ENCODE measurements around the gene GAPVD1. TPM values are rescaled to one million over a fixed set of nuclear protein-coding genes. Genes with fewer than 3 reads are reported as not detected.

GAPVD1 gene
- total and polyA plus RNA-seq, 2 of the 13 experiments (the other 11 are each of a cell fraction or from before 2014, with no cell fraction given): 11.1 to 33.2 TPM

DNA sequence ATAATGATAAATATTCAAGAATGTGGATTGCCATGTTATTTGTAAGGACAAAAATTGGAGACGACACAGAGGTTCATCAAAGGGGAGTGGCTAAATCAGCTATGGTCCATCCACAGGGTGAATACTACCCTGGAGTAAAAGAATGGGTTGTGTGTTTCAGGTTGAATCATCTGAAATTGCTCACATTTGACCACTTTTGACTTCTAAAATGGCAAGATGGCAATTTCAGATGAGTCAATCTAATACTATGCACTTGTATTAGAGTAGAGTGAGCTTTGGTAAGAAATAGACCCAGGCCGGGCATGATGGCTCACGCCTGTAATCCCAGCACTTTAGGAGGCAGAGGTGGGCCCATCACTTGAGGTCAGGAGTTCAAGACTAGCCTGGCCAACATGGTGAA, 131.8 kb downstream of the GAPVD1 start:
- H3K9me3 ChIP-seq (ENCODE audit: low read length): no peaks in the 10 kb centered on the region
- CTCF ChIA-PET (ENCODE audit: low intra/inter-chr PET ratio, low total read pairs): no interaction called here
- intact Hi-C loops (cut with micrococcal nuclease; ENCODE audit: unreplicated experiment): no loop called here
- no peak for TF ChIP-seq HOXA5 (CRISPR knock-in tag; IDR thresholded peaks at IDR 0.05)
- TF ChIP-seq ZNF460 (CRISPR knock-in tag; IDR thresholded peaks at IDR 0.05; ENCODE audit: borderline replicate concordance): no peak
- no peak for TF ChIP-seq RNF2 (conservative IDR thresholded peaks at IDR 0.05; ENCODE audit: low read depth)
- TF ChIP-seq, protein P1, sequence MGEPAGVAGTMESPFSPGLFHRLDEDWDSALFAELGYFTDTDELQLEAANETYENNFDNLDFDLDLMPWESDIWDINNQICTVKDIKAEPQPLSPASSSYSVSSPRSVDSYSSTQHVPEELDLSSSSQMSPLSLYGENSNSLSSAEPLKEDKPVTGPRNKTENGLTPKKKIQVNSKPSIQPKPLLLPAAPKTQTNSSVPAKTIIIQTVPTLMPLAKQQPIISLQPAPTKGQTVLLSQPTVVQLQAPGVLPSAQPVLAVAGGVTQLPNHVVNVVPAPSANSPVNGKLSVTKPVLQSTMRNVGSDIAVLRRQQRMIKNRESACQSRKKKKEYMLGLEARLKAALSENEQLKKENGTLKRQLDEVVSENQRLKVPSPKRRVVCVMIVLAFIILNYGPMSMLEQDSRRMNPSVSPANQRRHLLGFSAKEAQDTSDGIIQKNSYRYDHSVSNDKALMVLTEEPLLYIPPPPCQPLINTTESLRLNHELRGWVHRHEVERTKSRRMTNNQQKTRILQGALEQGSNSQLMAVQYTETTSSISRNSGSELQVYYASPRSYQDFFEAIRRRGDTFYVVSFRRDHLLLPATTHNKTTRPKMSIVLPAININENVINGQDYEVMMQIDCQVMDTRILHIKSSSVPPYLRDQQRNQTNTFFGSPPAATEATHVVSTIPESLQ (CRISPR knock-in tag; conservative IDR thresholded peaks at IDR 0.05): no peak
- TF ChIP-seq RORA (CRISPR knock-in tag; IDR thresholded peaks at IDR 0.05): no peak
- TF ChIP-seq ZNF44 (CRISPR knock-in tag; IDR thresholded peaks at IDR 0.05): no peak
- no peak for TF ChIP-seq ZNF746 (CRISPR knock-in tag; IDR thresholded peaks at IDR 0.05)
- no peak for TF ChIP-seq MXI1 (IDR thresholded peaks at IDR 0.05; ENCODE audit: borderline replicate concordance, low read depth, low read length)
- TF ChIP-seq SMAD1 (CRISPR knock-in tag; IDR thresholded peaks at IDR 0.05; ENCODE audit: borderline replicate concordance, low read depth): no peak
- TF ChIP-seq, protein P2, sequence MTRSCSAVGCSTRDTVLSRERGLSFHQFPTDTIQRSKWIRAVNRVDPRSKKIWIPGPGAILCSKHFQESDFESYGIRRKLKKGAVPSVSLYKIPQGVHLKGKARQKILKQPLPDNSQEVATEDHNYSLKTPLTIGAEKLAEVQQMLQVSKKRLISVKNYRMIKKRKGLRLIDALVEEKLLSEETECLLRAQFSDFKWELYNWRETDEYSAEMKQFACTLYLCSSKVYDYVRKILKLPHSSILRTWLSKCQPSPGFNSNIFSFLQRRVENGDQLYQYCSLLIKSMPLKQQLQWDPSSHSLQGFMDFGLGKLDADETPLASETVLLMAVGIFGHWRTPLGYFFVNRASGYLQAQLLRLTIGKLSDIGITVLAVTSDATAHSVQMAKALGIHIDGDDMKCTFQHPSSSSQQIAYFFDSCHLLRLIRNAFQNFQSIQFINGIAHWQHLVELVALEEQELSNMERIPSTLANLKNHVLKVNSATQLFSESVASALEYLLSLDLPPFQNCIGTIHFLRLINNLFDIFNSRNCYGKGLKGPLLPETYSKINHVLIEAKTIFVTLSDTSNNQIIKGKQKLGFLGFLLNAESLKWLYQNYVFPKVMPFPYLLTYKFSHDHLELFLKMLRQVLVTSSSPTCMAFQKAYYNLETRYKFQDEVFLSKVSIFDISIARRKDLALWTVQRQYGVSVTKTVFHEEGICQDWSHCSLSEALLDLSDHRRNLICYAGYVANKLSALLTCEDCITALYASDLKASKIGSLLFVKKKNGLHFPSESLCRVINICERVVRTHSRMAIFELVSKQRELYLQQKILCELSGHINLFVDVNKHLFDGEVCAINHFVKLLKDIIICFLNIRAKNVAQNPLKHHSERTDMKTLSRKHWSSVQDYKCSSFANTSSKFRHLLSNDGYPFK (CRISPR knock-in tag; IDR thresholded peaks at IDR 0.05; ENCODE audit: borderline replicate concordance): no peak
- H3K79me2 ChIP-seq (ENCODE audit: insufficient read depth, low read length): no peaks in the 10 kb centered on the region
- BruUV-seq (replicated peaks): no TSS peak
- H2AFZ ChIP-seq (ENCODE audit: low read length): no peak overlapping the region
- POLR2A ChIA-PET: interaction anchor here (0.5 kb wide), 1 partner anchor 26 kb away, joined by 5 read pairs; no protein-coding TSS in a partner anchor
- ATAC-seq: no peak
- peaks cover 15% of the 10 kb centered on the region for H3K4me1 ChIP-seq (ENCODE audit: insufficient read depth, low read length)
- H3K9ac ChIP-seq (ENCODE audit: insufficient read depth, low read depth, low read length): no peak overlapping the region
- no peak for DNase-seq (ENCODE audit: low spot score)
- FAIRE-seq: no peak
- H3K27me3 ChIP-seq (ENCODE audit: control insufficient read depth in 1 of 2, insufficient read depth in 2 of 2, low read length in 2 of 2): no peaks in the 10 kb centered on the region; a peak in 1 of 5 replicates
- in situ Hi-C loops (cut with HindIII; ENCODE audit: extremely low pct_ligation_motif_present, low pct_unique_long_range_greater_than_20kb): no loop called here
- WGBS (ENCODE audit: low lambda C conversion rate): 50% methylated on average over 3 of the region's 3 CpGs
- no peak overlapping the region for H3K4me3 ChIP-seq (replicated peaks in 1 of 3; ENCODE audit: insufficient read depth in 1 of 3, low read depth in 2 of 3, low read length in 3 of 3)
- no peak overlapping the region for H3K4me2 ChIP-seq (ENCODE audit: low read depth, low read length)
- H4K20me1 ChIP-seq (ENCODE audit: insufficient read depth, low read length): no peaks in the 10 kb centered on the region
- H3K27ac ChIP-seq (ENCODE audit: extremely low read length, insufficient read depth, low read length): no peak overlapping the region
- H3K36me3 ChIP-seq (replicated peaks in 1 of 2; ENCODE audit: control insufficient read depth in 1 of 2, insufficient read depth in 2 of 2, low read length in 2 of 2): no peaks in the 10 kb centered on the region
